Parathyroid adenoma (tissue), 2 donors: ENCODE measurements around the gene BDKRB2.

Source experiments
- H2AFZ ChIP-seq: fragments of 300-600 bp; sonication (generic); one replicate; pipeline ENCODE4 v1.7.0; 2017; ENCODE audit warnings: antibody characterized with exemption, mild to moderate bottlenecking
- H3K27ac ChIP-seq: fragments of 300-600 bp; sonication (generic); one replicate; pipeline ENCODE4 v1.7.0; 2017
- H3K27me3 ChIP-seq: fragments of 300-600 bp; sonication (generic); one replicate; pipeline ENCODE4 v1.7.0; 2017; ENCODE audit warnings: low read length; ENCODE audit not compliant: control insufficient read depth, insufficient read depth
- H3K36me3 ChIP-seq: fragments of 300-600 bp; sonication (generic); one replicate; pipeline ENCODE4 v1.7.0; 2017; ENCODE audit warnings: low read length; ENCODE audit not compliant: control insufficient read depth, insufficient read depth
- H3K4me1 ChIP-seq: fragments of 300-600 bp; sonication (generic); one replicate; pipeline ENCODE4 v1.7.0; 2017; ENCODE audit warnings: control low read depth
- H3K4me2 ChIP-seq: fragments of 300-600 bp; sonication (generic); one replicate; pipeline ENCODE4 v1.7.0; 2017; ENCODE audit warnings: low read length
- H3K4me3 ChIP-seq: fragments of 300-600 bp; sonication (generic); one replicate; pipeline ENCODE4 v1.7.0; 2017; ENCODE audit warnings: low read depth, low read length
- H3K79me2 ChIP-seq: fragments of 300-600 bp; sonication (generic); one replicate; pipeline ENCODE4 v1.7.0; 2017; ENCODE audit warnings: control low read depth
- H3K9ac ChIP-seq: fragments of 300-600 bp; sonication (generic); one replicate; pipeline ENCODE4 v1.7.0; 2017; ENCODE audit warnings: mild to moderate bottlenecking
- H3K9me3 ChIP-seq: fragments of 300-600 bp; sonication (generic); one replicate; pipeline ENCODE4 v1.7.0; 2017; ENCODE audit warnings: low read length; ENCODE audit not compliant: control insufficient read depth
- TF ChIP-seq, protein P1 (sequence below): fragments of 300-600 bp; sonication (generic); IDR thresholded peaks from one replicate; pipeline ENCODE4 v1.7.0; 2017; ENCODE audit warnings: antibody characterized with exemption, mild to moderate bottlenecking
- donor health status: primary hyperparathyroidism.

The BDKRB2 gene

DNA sequence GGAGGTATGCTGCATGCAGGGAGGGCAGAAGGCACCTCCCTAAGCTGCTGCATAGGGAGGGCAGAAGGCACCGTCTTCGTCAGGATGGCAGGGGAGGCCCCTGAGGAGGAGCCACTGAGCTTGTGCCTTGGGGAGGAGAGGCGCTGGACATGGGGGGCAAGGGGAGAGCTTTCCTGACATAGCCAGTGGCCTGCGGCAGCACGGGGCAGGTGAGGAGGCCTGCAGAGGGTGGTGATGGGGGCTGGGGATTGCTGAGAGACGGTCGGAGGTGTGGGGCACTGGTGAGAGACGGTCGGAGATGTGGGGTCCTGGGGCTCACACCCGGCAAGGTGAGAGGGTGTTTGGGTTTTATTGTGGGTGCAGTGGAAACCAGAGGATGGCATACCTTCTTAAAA lies 10.4 kb upstream of the BDKRB2 start:
- no peak overlapping the region for H3K4me3 ChIP-seq
- no peaks in the 10 kb centered on the region for H3K27me3 ChIP-seq
- H3K79me2 ChIP-seq, result no peaks in the 10 kb centered on the region
- no peak overlapping the region for H3K4me2 ChIP-seq
- H3K4me1 ChIP-seq, result no peaks in the 10 kb centered on the region
- H2AFZ ChIP-seq, result no peak overlapping the region
- TF ChIP-seq, protein P1, sequence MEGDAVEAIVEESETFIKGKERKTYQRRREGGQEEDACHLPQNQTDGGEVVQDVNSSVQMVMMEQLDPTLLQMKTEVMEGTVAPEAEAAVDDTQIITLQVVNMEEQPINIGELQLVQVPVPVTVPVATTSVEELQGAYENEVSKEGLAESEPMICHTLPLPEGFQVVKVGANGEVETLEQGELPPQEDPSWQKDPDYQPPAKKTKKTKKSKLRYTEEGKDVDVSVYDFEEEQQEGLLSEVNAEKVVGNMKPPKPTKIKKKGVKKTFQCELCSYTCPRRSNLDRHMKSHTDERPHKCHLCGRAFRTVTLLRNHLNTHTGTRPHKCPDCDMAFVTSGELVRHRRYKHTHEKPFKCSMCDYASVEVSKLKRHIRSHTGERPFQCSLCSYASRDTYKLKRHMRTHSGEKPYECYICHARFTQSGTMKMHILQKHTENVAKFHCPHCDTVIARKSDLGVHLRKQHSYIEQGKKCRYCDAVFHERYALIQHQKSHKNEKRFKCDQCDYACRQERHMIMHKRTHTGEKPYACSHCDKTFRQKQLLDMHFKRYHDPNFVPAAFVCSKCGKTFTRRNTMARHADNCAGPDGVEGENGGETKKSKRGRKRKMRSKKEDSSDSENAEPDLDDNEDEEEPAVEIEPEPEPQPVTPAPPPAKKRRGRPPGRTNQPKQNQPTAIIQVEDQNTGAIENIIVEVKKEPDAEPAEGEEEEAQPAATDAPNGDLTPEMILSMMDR, result no peak
- no peaks in the 10 kb centered on the region for H3K36me3 ChIP-seq
- no peak overlapping the region for H3K9ac ChIP-seq
- no peak overlapping the region for H3K27ac ChIP-seq
- H3K9me3 ChIP-seq, result no peaks in the 10 kb centered on the region

DNA sequence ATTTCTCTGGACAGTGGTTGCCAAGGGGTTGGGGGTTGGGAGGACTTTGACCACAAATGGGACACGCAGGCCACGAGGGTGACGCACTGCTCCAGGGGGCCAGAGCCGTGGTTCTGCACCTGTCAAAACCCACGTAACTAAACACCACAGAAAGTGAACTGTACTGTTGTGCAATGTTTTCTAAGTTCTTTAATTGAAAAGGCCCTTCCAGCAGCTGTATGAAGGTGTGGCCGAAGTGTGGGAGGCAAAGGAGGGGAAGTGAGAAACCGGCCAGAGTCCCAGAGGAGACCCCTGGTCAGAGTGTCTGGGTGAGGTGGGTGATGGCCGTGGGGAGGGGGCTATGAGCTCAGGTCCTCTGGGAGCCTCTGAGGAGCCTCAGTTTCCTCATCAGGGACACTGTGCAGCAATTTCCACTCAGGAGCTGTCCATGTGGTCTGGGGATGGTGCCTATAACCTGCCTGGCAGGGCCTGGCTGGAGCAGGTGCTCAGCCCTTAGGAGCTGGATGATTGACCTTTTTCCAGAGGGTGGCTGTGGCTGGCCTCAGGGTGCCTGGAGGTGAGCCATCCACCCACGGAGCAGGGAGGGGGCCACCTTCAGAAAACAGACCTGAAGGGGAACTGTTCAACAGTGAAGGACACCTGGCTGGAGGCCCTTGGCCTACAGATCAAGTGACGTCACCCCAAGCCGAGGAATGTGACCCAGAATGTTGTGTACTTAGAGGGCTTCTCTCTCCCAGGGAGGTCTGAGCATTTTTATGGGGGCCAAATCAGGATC lies 9.8 kb upstream of the BDKRB2 start:
- no peaks in the 10 kb centered on the region for H3K36me3 ChIP-seq
- no peaks in the 10 kb centered on the region for H3K27me3 ChIP-seq
- no peak overlapping the region for H3K27ac ChIP-seq
- TF ChIP-seq, protein P1, result no peak
- no peak overlapping the region for H3K4me3 ChIP-seq
- H3K9ac ChIP-seq, result no peak overlapping the region
- no peaks in the 10 kb centered on the region for H3K9me3 ChIP-seq
- H3K4me2 ChIP-seq, result no peak overlapping the region
- no peaks in the 10 kb centered on the region for H3K4me1 ChIP-seq
- H3K79me2 ChIP-seq, result no peaks in the 10 kb centered on the region
- H2AFZ ChIP-seq, result no peak overlapping the region

DNA sequence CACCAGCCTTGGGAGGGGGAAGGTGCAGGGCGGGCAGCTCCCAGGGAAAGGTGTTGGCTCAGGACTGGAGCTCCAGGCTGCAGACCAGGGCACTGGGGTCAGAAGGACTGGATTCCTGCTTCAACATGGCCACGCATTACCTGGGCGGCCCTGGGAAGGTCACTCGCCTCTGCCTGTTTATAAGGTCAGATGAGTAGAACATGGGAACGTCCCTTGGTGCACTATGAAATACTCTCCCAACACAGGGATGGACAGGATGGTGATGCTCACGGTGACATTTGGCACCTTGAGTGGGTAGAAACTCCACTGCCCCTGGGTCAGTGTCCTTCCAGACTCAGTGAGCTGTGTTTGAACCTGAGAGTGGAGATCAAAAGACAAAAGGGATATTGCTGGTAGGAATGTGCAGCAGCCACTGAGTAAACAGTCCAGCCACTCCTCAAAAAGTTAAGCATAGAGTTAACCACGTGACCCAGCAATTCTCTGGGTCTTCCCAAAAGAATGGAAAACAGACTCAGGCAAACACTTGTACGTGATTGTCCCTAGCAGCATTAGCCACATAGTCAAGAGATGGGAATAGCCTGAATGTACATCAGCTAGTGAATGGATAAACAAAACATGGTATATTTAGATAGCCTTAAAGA lies 9.1 kb upstream of the BDKRB2 start:
- TF ChIP-seq, protein P1, result no peak
- Histone ChIP-seq H3K27ac (no peak overlapping the region), H3K27me3 (no peaks in the 10 kb centered on the region), H3K4me3 (no peak overlapping the region), H3K36me3 (no peaks in the 10 kb centered on the region), H3K4me1 (no peaks in the 10 kb centered on the region), H3K79me2 (no peaks in the 10 kb centered on the region), H2AFZ (no peak overlapping the region), H3K4me2 (no peak overlapping the region), H3K9me3 (no peaks in the 10 kb centered on the region), H3K9ac (no peak overlapping the region)

DNA sequence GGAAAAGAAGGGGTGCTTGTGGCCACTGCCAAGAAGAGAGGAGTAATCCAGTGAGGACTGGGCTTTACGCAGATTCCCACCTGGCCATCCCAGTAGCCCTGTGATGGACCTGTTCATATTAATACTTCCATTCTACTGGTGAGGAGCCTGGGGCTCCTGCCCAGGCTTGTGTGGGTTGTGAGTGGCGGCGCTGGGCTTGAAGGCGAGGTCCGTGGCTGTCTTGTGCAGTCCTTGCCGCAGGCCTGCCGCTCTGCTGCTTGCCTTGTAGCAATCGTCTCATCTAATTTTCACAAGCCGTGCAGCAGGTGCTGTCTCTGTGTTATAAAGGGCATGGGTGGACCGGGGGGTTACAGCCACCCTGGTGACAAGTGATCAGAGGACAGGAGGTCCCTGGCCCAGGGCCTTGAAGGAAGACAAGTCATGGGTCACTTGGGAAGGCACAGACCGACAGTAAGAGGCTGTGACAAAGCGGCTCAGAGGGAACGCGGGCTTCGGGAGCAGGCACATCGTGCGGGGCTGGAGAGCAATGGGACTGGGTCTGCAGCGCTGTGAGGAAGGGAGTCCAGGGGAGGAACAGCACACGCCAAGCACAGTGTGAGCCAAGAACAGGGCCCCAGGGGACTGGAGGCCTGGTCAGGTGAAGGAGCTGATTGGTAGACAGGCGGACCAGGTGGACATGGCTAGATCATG lies 7.3 kb upstream of the BDKRB2 start:
- Histone ChIP-seq H2AFZ (no peak overlapping the region), H3K27ac (no peak overlapping the region), H3K27me3 (no peaks in the 10 kb centered on the region), H3K9me3 (no peaks in the 10 kb centered on the region), H3K4me1 (no peaks in the 10 kb centered on the region), H3K4me3 (no peak overlapping the region), H3K4me2 (no peak overlapping the region), H3K79me2 (no peaks in the 10 kb centered on the region), H3K9ac (no peak overlapping the region), H3K36me3 (no peaks in the 10 kb centered on the region)
- TF ChIP-seq, protein P1, result no peak
